ENCODE measurements around the gene MAP3K10.
"Not testable (repeated sequence)": the region's sequence is repeated elsewhere in the genome, so short reads cannot be mapped to it uniquely, and the experiment has no call there.

Gene MAP3K10

DNA sequence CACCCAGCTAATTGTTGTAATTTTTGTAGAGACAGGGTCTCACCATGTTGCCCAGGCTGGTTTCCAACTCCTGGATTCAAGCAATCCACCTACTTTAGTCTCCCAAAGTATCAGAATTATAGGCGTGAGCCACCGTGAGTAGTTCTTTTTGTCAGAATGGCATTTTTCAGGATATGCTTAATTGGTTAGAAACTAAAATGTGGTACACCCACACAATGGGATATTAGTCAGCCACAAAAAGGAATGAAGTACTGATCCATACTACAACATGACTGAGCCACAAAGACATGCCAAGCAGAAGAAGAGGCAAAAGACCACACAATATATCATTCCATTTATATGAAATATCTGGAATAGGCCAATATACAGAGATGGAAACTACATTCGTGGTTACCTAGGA is 41.7 kb upstream of the MAP3K10 start:
- H3K9ac ChIP-seq = no peak overlapping the region
- no peak for TF ChIP-seq Cebpa-rat (IDR thresholded peaks at IDR 0.05)
- H3K27me3 ChIP-seq = no peaks in the 10 kb centered on the region
- H3K4me2 ChIP-seq = peak overlapping the region in 3 of 11 experiments; percentile 88 to 98 (median 97); a peak in 6 of 22 replicates
- no peaks in the 10 kb centered on the region for H4K20me1 ChIP-seq
- no peaks in the 10 kb centered on the region for H3K36me3 ChIP-seq
- peaks cover 61 to 81% (median 71%) of the 10 kb centered on the region in 10 experiments for H3K4me1 ChIP-seq
- H3K27ac ChIP-seq = no peak overlapping the region
- H3K9me3 ChIP-seq (replicated peaks in 1 of 11) = peaks cover 0 to 26% (median 14%) of the 10 kb centered on the region in 11 experiments; a peak in 14 of 22 replicates
- no peak overlapping the region for H3K4me3 ChIP-seq

DNA sequence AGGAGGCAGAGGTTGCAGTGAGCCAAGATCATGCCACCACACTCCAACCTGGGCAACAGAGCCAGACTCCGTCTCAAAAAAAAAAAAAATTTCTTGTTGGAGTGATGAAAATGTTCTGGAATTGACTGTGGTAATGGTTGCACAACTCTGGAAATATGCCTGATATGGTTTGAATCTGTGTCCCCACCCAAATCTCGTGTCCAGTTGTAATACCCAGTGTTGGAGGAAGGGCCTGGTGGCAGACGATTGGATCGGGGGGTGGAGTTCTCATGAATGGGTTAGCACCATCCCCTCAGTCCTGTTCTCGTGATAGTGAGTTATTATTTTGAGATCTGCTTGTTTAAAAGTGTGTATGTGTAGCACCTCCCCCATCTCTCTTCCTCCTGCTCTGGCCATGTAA is 41.1 kb upstream of the MAP3K10 start:
- H3K27me3 ChIP-seq = no peaks in the 10 kb centered on the region
- H4K20me1 ChIP-seq = no peaks in the 10 kb centered on the region
- H3K9me3 ChIP-seq (replicated peaks in 1 of 11) = peaks cover 0 to 28% (median 14%) of the 10 kb centered on the region in 11 experiments; a peak in 16 of 22 replicates
- no peaks in the 10 kb centered on the region for H3K36me3 ChIP-seq
- H3K4me2 ChIP-seq = peak overlapping the region in 6 of 11 experiments; percentile 14 to 98 (median 52); a peak in 3 of 22 replicates
- no peak overlapping the region for H3K27ac ChIP-seq
- H3K9ac ChIP-seq = no peak overlapping the region
- H3K4me1 ChIP-seq = peaks cover 61 to 81% (median 66%) of the 10 kb centered on the region in 10 experiments
- no peak for TF ChIP-seq Cebpa-rat (IDR thresholded peaks at IDR 0.05)
- H3K4me3 ChIP-seq = no peak overlapping the region

- Histone ChIP-seq H3K4me2 (peak overlapping the region in 4 of 11 experiments; percentile 25 to 82 (median 62); a peak in 4 of 22 replicates), H3K27ac (no peak overlapping the region; a peak in 1 of 22 replicates), H3K4me1 (peaks cover 23 to 60% (median 49%) of the 10 kb centered on the region in 10 experiments), H3K27me3 (no peaks in the 10 kb centered on the region), H3K9ac (no peak overlapping the region), H4K20me1 (no peaks in the 10 kb centered on the region), H3K9me3 (replicated peaks in 1 of 11) (peaks cover 0 to 28% (median 14%) of the 10 kb centered on the region in 11 experiments; a peak in 16 of 22 replicates), H3K4me3 (no peak overlapping the region), H3K36me3 (no peaks in the 10 kb centered on the region)
- no peak for TF ChIP-seq Cebpa-rat (IDR thresholded peaks at IDR 0.05)
Measured at GRCh38 chr19:40154121-40154680, 37.0 kb upstream of the MAP3K10 start.

GRCh38 chr19:40155749-40156265 is 35.4 kb upstream of the MAP3K10 start:
- H3K27ac ChIP-seq = peak overlapping the region in 3 of 11 experiments; percentile 20 to 37 (median 25); a peak in 4 of 22 replicates
- H3K4me2 ChIP-seq = peak overlapping the region; percentile 28 to 65 (median 45); a peak in 21 of 22 replicates
- H3K4me3 ChIP-seq = no peak overlapping the region
- H3K9ac ChIP-seq = no peak overlapping the region
- no peak for TF ChIP-seq Cebpa-rat (IDR thresholded peaks at IDR 0.05)
- H3K27me3 ChIP-seq = no peaks in the 10 kb centered on the region
- peaks cover 10 to 57% (median 46%) of the 10 kb centered on the region in 10 experiments for H3K4me1 ChIP-seq
- peaks cover 0 to 12% (median under 1%) of the 10 kb centered on the region in 11 experiments; a peak in 7 of 22 replicates for H3K9me3 ChIP-seq (replicated peaks in 1 of 11)
- no peaks in the 10 kb centered on the region for H3K36me3 ChIP-seq
- H4K20me1 ChIP-seq = no peaks in the 10 kb centered on the region

DNA sequence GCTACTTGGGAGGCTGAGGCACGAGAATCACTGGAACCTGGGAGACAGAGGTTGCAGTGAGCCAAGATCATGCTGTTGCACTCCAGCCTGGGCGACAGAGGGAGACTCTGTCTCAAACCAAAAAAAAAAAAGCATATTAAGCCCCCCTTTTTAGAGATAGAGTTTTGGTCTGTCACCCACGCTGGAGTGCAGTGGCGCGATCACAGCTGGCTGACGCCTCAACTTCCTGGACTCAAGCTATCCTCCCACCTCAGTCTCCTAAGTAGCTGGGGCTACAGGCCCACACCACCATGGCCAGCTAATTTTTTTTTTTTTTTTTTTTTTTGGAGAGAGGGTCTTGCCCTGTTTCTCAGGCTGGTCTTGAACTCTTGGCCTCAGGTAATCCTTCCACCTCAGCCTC is 34.2 kb upstream of the MAP3K10 start:
- no peaks in the 10 kb centered on the region for H4K20me1 ChIP-seq
- peak overlapping the region in 9 of 11 experiments; percentile 11 to 60 (median 36); a peak in 11 of 22 replicates for H3K4me2 ChIP-seq
- TF ChIP-seq Cebpa-rat (IDR thresholded peaks at IDR 0.05) = no peak
- H3K9ac ChIP-seq = no peak overlapping the region
- H3K27me3 ChIP-seq = no peaks in the 10 kb centered on the region
- peaks cover 10 to 63% (median 53%) of the 10 kb centered on the region in 10 experiments for H3K4me1 ChIP-seq
- no peak overlapping the region for H3K4me3 ChIP-seq
- peaks cover 0 to 10% (median 0%) of the 10 kb centered on the region in 11 experiments; a peak in 7 of 22 replicates for H3K9me3 ChIP-seq (replicated peaks in 1 of 11)
- no peaks in the 10 kb centered on the region for H3K36me3 ChIP-seq
- H3K27ac ChIP-seq = 0 out of 22 replicates have a peak overlapping the region, but pooled peaks of 1 of the 11 experiments have one; percentile 18

DNA sequence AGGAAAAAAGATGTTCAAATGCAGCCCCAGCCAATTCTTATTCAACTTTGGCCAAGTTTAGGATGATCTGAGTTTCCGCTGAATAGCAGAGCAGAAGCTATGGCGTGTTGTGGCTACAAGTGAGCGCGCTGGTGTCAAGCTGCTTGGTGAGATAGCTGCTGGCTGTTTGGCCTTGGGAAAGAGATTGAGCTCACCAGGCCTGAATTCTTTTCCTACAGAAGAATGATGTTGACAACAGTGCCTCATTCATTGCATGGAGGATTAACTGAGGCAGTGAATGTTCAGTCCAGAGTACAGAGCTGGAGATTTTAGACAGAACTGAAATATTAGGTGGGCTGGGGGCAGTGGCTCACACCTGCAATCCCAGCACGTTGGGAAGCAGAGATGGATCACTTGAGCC is 31.5 kb upstream of the MAP3K10 start:
- Histone ChIP-seq H3K4me2 (no peak overlapping the region), H3K27me3 (no peaks in the 10 kb centered on the region), H3K9ac (no peak overlapping the region), H4K20me1 (no peaks in the 10 kb centered on the region; a peak in 1 of 22 replicates), H3K36me3 (no peaks in the 10 kb centered on the region), H3K4me1 (peaks cover 17 to 61% (median 52%) of the 10 kb centered on the region in 10 experiments), H3K4me3 (no peak overlapping the region), H3K9me3 (replicated peaks in 1 of 11) (peaks cover 0 to 10% (median 0%) of the 10 kb centered on the region in 11 experiments; a peak in 7 of 22 replicates), H3K27ac (no peak overlapping the region)
- no peak for TF ChIP-seq Cebpa-rat (IDR thresholded peaks at IDR 0.05)

DNA sequence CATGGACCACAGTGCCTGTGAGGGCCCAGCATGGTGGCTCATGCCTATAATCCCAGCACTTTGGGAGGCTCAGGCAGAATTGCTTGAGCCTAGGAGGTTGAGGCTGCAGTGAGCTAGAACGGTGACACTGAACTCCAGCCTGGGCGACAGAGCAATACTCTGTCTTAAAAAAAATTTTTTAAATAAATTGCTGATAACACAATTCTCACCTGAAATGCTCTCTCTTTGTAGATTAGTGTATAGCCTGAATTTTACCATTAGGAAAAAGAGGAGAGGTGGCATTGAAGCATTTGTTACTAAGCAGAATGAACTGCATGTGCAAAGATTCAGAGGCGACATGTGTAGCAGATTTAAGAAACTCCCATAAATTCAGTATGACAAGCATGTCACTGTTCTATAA is 29.1 kb upstream of the MAP3K10 start:
- Histone ChIP-seq H4K20me1 (no peaks in the 10 kb centered on the region; a peak in 1 of 22 replicates), H3K9ac (peak overlapping the region in 1 of 11 experiments; percentile 4; a peak in 2 of 22 replicates), H3K4me1 (peaks cover 22 to 49% (median 42%) of the 10 kb centered on the region in 10 experiments), H3K27ac (0 out of 22 replicates have a peak overlapping the region, but pooled peaks of 1 of the 11 experiments have one; percentile 3), H3K36me3 (no peaks in the 10 kb centered on the region), H3K9me3 (replicated peaks in 1 of 11) (no peaks in the 10 kb centered on the region), H3K4me2 (peak overlapping the region in 8 of 11 experiments; percentile 7 to 57 (median 34); a peak in 11 of 22 replicates), H3K27me3 (no peaks in the 10 kb centered on the region), H3K4me3 (no peak overlapping the region)
- TF ChIP-seq Cebpa-rat (IDR thresholded peaks at IDR 0.05) = no peak

DNA sequence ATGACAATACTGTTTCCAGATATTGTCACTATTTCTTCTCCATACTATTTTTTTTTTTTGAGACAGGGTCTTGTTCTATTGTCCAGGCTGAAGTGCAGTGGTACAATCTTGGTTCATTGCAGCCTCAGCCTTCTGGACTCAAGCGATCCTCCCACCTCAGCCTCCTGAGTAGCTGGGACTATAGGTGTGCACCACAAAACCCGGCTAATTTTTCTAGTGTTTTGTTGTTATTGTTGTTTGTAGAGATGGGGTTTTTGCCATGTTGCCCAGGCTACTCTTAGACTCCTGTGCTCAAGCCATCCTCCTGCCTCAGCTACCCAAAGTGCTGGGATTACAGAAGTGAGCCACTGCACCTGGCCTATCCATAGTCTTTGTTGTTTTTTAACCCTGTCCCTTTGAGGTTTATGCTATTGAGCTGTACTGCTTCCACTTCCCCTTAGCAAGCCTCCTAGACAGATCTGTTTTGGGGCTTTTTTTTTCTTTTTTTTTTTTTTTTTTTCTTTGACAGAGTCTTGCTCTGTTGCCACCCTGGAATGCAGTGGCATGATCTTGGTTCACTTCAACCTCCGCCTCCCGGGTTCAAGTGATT is 27.6 kb upstream of the MAP3K10 start:
- no peak overlapping the region for H3K9ac ChIP-seq
- no peaks in the 10 kb centered on the region for H3K9me3 ChIP-seq (replicated peaks in 1 of 11)
- peak overlapping the region; percentile 2 to 61 (median 44); a peak in 19 of 22 replicates for H3K4me2 ChIP-seq
- no peaks in the 10 kb centered on the region for H3K27me3 ChIP-seq
- no peak for TF ChIP-seq Cebpa-rat (IDR thresholded peaks at IDR 0.05)
- H3K4me1 ChIP-seq = peaks cover 22 to 46% (median 40%) of the 10 kb centered on the region in 10 experiments
- H4K20me1 ChIP-seq = no peaks in the 10 kb centered on the region; a peak in 1 of 22 replicates
- peak overlapping the region in 8 of 11 experiments; percentile 3 to 46 (median 24); a peak in 9 of 22 replicates for H3K27ac ChIP-seq
- H3K4me3 ChIP-seq = no peak overlapping the region
- H3K36me3 ChIP-seq = no peaks in the 10 kb centered on the region

DNA sequence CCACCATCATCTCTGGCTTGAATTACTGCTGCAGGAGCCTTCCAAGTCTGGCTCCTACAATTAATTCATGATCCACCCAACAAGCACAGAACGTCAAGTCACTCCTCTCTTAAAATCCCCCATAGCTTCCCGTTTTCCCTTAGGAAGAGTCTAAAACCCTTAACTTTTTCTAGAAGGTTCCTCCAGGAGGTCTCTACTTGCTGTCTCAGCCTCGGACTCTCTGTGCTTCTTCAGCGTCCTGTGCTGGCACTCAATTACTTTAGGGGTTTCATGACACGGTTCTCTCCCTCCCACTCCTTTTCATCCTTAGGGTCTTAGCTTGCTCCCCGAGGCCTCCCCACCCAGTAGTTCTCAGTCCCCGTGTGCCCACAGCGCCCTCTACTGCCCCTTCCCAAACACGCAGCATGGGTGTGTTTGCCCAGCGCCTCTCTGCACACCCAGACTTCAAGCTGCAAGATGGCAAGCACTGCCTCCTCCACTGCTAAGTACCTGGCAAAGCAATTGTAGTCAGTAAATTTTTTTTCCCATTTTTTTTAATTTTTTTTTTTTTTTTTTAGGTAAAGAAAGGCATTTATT is 25.8 kb upstream of the MAP3K10 start:
- Histone ChIP-seq H3K4me3 (no peak overlapping the region), H3K27ac (no peak overlapping the region), H3K4me2 (peak overlapping the region in 9 of 11 experiments; percentile 14 to 68 (median 26); a peak in 15 of 22 replicates), H3K36me3 (no peaks in the 10 kb centered on the region), H3K4me1 (peaks cover 22 to 46% (median 40%) of the 10 kb centered on the region in 10 experiments), H3K27me3 (no peaks in the 10 kb centered on the region), H3K9ac (no peak overlapping the region), H4K20me1 (no peaks in the 10 kb centered on the region; a peak in 1 of 22 replicates), H3K9me3 (replicated peaks in 1 of 11) (no peaks in the 10 kb centered on the region)
- no peak for TF ChIP-seq Cebpa-rat (IDR thresholded peaks at IDR 0.05)

- H3K9me3 ChIP-seq (replicated peaks in 1 of 11); H3K36me3 ChIP-seq: not testable (repeated sequence)
Measured at GRCh38 chr19:40169482-40170302, 21.5 kb upstream of the MAP3K10 start.

DNA sequence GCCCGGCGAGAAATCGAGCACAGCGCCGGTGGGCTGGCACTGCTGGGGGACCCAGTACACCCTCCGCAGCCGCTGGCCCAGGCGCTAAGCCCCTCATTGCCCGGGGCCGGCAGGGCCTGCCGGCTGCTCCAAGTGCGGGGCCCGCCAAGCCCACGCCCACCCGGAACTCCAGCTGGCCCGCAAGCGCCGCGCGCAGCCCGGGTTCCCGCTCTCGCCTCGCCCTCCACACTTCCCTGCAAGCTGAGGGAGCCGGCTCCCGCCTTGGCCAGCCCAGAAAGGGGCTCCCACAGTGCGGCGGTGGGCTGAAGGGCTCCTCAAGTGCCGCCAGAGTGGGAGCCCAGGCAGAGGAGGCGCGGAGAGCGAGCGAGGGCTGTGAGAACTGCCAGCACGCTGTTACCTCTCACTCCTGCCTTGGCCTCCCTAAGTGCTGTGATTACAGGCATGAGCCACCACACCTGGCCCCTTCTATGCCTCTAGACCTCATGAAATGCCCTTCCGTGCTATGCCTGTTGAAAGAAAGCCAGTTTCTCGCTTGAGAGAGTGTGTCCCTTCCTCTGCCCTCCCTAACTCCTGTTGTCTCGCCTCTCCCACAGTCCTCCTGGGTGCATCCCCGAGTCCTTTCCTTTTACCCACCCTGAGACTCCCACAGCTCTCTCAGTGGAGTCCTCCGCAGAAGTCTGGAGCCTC is 20.8 kb upstream of the MAP3K10 start:
- H3K4me3 ChIP-seq; H3K9me3 ChIP-seq (replicated peaks in 1 of 11); H3K4me1 ChIP-seq; H3K27me3 ChIP-seq; H3K27ac ChIP-seq; H3K36me3 ChIP-seq; H3K9ac ChIP-seq; H4K20me1 ChIP-seq; H3K4me2 ChIP-seq: not testable (repeated sequence)

More at GRCh38 chr19:40169482-40170302, 21.5 kb upstream of the MAP3K10 start:
- not testable (repeated sequence) for H3K4me2 ChIP-seq, H3K4me3 ChIP-seq, H3K27me3 ChIP-seq, H4K20me1 ChIP-seq, H3K9ac ChIP-seq, H3K27ac ChIP-seq
- H3K4me1 ChIP-seq = peaks cover 5 to 14% (median 9%) of the 10 kb centered on the region in 10 experiments; a peak in 19 of 20 replicates

Measured in BLaER1 treated with 17β-estradiol and CSF1 and Interleukin-3, amounts not matched to agents 10 nM and 100 nM (cell line).